WTC11 (cell line): ENCODE data around the gene HYOU1. TPM values are rescaled to one million over a fixed set of nuclear protein-coding genes. Genes with fewer than 3 reads are reported as not detected.

Source experiments
- ATAC-seq: fragments of 200-7000 bp; cut with Tn5 transposase; 2 replicates; pipeline ENCODE4 v1.10.0; 2021; ENCODE audit warnings: mild to moderate bottlenecking, moderate library complexity
- CTCF ChIA-PET: fragments of 300-600 bp; sonication (Branson Sonifier 250); formaldehyde crosslinking; loops from one replicate; lab custom pipeline; 2021; ENCODE audit warnings: antibody characterized with exemption; lab: Charles Lee
- POLR2A ChIA-PET: fragments of 350-600 bp; sonication (Branson Sonifier 250); formaldehyde crosslinking; loops from one replicate; lab custom pipeline; 2021; ENCODE audit warnings: antibody characterized with exemption; lab: Charles Lee
- DNase-seq: peaks from one replicate; pipeline ENCODE4 v3.0.0; 2021; ENCODE audit warnings: low spot score
- H3K27ac Mint-ChIP-seq: 2 replicates; pipeline ENCODE4 v1.8.0; 2021; ENCODE audit warnings: mixed read lengths
- H3K27me3 Mint-ChIP-seq: 2 replicates; pipeline ENCODE4 v1.8.0; 2021; ENCODE audit warnings: low read depth, mild to moderate bottlenecking, moderate library complexity, mixed read lengths
- H3K36me3 Mint-ChIP-seq: 2 replicates; pipeline ENCODE4 v1.8.0; 2021; ENCODE audit warnings: mixed read lengths
- H3K4me1 Mint-ChIP-seq: 2 replicates; pipeline ENCODE4 v1.8.0; 2022; ENCODE audit warnings: mixed read lengths
- H3K4me3 Mint-ChIP-seq: 2 replicates; pipeline ENCODE4 v1.8.0; 2021; ENCODE audit warnings: mild to moderate bottlenecking, moderate library complexity, mixed read lengths
- H3K9me3 Mint-ChIP-seq: 2 replicates; pipeline ENCODE4 v1.8.0; 2021; ENCODE audit warnings: mixed read lengths
- AFF4 ChIP-seq: sonication (generic); formaldehyde crosslinking; IDR thresholded peaks from 2 replicates; pipeline ENCODE4 v1.8.1; 2023; ENCODE audit warnings: mild to moderate bottlenecking, missing genetic modification reagents, borderline replicate concordance
- ATF1 ChIP-seq: sonication (generic); formaldehyde crosslinking; IDR thresholded peaks from 2 replicates; pipeline ENCODE4 v1.8.1; 2023; ENCODE audit warnings: mild to moderate bottlenecking, moderate library complexity, missing genetic modification reagents
- ATF6 ChIP-seq: sonication (generic); formaldehyde crosslinking; IDR thresholded peaks from 2 replicates; pipeline ENCODE4 v1.8.1; 2023; ENCODE audit warnings: mild to moderate bottlenecking, missing genetic modification reagents
- CBFB ChIP-seq: sonication (generic); formaldehyde crosslinking; IDR thresholded peaks from 2 replicates; pipeline ENCODE4 v1.8.1; 2022; ENCODE audit warnings: mild to moderate bottlenecking, low read depth, missing genetic modification reagents
- ELF4 ChIP-seq: sonication (generic); formaldehyde crosslinking; IDR thresholded peaks from 2 replicates; pipeline ENCODE4 v1.8.1; 2022; ENCODE audit warnings: low read depth, mild to moderate bottlenecking, moderate library complexity, missing genetic modification reagents
- IRF2 ChIP-seq: sonication (generic); formaldehyde crosslinking; IDR thresholded peaks from 2 replicates; pipeline ENCODE4 v1.8.0; 2022; ENCODE audit warnings: low read depth, missing genetic modification reagents, borderline replicate concordance
- JAZF1 ChIP-seq: fragments of 250-450 bp; sonication (Bioruptor Pico); IDR thresholded peaks from 2 replicates; pipeline ENCODE4 v1.9.0; 2021; ENCODE audit warnings: moderate library complexity, mild to moderate bottlenecking, inconsistent platforms
- NFE2L1 ChIP-seq: sonication (generic); formaldehyde crosslinking; IDR thresholded peaks from 2 replicates; pipeline ENCODE4 v1.8.1; 2023; ENCODE audit warnings: missing genetic modification reagents
- NFYB ChIP-seq: sonication (generic); formaldehyde crosslinking; conservative IDR thresholded peaks from 2 replicates; pipeline ENCODE4 v1.8.0; 2022; ENCODE audit warnings: low read depth, missing genetic modification reagents
- PRRX2 ChIP-seq: fragments of 250-450 bp; sonication (Bioruptor Pico); IDR thresholded peaks from 2 replicates; pipeline ENCODE4 v1.8.0; 2021; ENCODE audit warnings: mild to moderate bottlenecking
- USF1 ChIP-seq: sonication (generic); formaldehyde crosslinking; IDR thresholded peaks from 2 replicates; pipeline ENCODE4 v1.8.0; 2022; ENCODE audit warnings: mild to moderate bottlenecking, missing genetic modification reagents
- ZNF232 ChIP-seq: sonication (generic); formaldehyde crosslinking; IDR thresholded peaks from 2 replicates; pipeline ENCODE4 v1.8.0; 2022; ENCODE audit warnings: mild to moderate bottlenecking, missing genetic modification reagents
- total RNA-seq: library from RNA; stranded (reverse); gene quantifications from 3 replicates; pipeline ENCODE4 v1.2.3, GENCODE V29; 2021
- TF ChIP-seq, protein P1 (sequence below): sonication (generic); formaldehyde crosslinking; IDR thresholded peaks from 2 replicates; pipeline ENCODE4 v1.8.0; 2023; ENCODE audit warnings: missing genetic modification reagents, mild to moderate bottlenecking, borderline replicate concordance
- TF ChIP-seq, protein P2 (sequence below): sonication (generic); formaldehyde crosslinking; IDR thresholded peaks from 2 replicates; pipeline ENCODE4 v1.8.0; 2022; ENCODE audit warnings: missing genetic modification reagents

Gene HYOU1
- total RNA-seq, 1 experiment from 2014 or later, result 276 TPM

DNA sequence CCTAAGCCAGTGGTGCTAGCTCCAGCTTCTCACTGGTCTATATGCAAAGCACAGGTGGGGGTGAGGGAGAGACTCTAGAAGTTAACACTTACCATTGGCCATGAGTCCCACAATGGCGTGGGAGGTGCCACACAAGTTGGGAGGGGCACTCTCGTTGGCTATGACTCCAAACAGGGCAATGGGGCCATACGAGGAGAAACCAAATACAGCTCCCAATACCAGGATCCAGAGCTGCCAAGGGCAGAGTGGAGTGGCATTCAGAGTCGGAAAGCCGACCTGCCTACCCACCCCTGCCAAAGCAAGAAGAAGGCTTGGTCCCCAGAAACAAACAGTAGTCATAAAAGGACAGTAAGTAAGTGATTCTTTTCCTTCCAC lies 31.9 kb downstream of the HYOU1 start (continued):
- TF ChIP-seq, protein P1, sequence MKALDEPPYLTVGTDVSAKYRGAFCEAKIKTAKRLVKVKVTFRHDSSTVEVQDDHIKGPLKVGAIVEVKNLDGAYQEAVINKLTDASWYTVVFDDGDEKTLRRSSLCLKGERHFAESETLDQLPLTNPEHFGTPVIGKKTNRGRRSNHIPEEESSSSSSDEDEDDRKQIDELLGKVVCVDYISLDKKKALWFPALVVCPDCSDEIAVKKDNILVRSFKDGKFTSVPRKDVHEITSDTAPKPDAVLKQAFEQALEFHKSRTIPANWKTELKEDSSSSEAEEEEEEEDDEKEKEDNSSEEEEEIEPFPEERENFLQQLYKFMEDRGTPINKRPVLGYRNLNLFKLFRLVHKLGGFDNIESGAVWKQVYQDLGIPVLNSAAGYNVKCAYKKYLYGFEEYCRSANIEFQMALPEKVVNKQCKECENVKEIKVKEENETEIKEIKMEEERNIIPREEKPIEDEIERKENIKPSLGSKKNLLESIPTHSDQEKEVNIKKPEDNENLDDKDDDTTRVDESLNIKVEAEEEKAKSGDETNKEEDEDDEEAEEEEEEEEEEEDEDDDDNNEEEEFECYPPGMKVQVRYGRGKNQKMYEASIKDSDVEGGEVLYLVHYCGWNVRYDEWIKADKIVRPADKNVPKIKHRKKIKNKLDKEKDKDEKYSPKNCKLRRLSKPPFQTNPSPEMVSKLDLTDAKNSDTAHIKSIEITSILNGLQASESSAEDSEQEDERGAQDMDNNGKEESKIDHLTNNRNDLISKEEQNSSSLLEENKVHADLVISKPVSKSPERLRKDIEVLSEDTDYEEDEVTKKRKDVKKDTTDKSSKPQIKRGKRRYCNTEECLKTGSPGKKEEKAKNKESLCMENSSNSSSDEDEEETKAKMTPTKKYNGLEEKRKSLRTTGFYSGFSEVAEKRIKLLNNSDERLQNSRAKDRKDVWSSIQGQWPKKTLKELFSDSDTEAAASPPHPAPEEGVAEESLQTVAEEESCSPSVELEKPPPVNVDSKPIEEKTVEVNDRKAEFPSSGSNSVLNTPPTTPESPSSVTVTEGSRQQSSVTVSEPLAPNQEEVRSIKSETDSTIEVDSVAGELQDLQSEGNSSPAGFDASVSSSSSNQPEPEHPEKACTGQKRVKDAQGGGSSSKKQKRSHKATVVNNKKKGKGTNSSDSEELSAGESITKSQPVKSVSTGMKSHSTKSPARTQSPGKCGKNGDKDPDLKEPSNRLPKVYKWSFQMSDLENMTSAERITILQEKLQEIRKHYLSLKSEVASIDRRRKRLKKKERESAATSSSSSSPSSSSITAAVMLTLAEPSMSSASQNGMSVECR (CRISPR knock-in tag), result no peak
- TF ChIP-seq ATF6 (CRISPR knock-in tag) (no peak), PRRX2 (CRISPR knock-in tag) (no peak), NFE2L1 (CRISPR knock-in tag) (no peak), JAZF1 (CRISPR knock-in tag) (no peak), CBFB (CRISPR knock-in tag) (no peak), ATF1 (CRISPR knock-in tag) (no peak), ZNF232 (CRISPR knock-in tag) (no peak), USF1 (no peak), ELF4 (CRISPR knock-in tag) (no peak)

DNA sequence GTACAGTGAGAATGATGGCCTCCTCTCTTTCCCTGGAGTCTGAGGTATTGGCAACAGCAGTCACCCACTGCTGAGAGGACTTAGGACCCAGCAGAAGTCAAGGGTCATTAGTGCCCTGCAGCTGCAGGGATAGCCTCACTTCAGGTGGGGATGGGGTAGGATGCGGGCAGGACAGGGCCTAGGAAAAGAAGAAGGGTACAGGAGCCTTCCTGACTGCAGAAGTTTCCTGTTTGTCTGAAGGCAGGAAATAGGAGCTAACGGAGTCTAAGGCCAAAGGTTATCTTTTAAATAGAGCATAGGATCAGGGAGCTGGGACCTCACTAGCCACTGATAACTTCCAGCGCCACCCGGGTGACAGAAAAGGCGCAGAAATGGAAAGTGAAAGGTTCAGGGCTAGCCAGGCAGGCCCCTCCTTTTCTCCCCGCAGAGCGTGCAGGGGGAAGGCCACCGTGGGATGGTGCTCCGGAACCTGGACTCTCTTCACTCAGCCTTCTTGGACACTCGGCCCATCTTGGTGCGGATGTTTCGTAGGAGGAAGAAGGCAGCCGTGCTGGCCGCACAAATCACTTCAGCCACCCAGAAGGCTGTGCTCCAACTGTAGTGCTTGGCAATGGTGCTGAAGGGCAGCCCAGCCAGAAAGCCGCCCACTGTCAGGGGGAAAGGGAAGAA lies 32.4 kb downstream of the HYOU1 start:
- Mint-ChIP-seq H3K4me3 (no peak overlapping the region), H3K27ac (no peak overlapping the region), H3K4me1 (peaks cover 20% of the 10 kb centered on the region), H3K27me3 (no peaks in the 10 kb centered on the region), H3K36me3 (peaks cover 60% of the 10 kb centered on the region), H3K9me3 (no peaks in the 10 kb centered on the region)
- ATAC-seq, result peak; percentile 11; the same call in 1 of the 2 replicates
- ChIA-PET POLR2A (no interaction called here), CTCF (interaction anchor here (0.5 to 0.7 kb wide), 3 partner anchors 11 to 120 kb away, joined by 3 to 6 read pairs (median 3); no protein-coding TSS in a partner anchor)
- TF ChIP-seq AFF4, result no peak
- no peak for TF ChIP-seq NFYB
- no peak for DNase-seq

DNA sequence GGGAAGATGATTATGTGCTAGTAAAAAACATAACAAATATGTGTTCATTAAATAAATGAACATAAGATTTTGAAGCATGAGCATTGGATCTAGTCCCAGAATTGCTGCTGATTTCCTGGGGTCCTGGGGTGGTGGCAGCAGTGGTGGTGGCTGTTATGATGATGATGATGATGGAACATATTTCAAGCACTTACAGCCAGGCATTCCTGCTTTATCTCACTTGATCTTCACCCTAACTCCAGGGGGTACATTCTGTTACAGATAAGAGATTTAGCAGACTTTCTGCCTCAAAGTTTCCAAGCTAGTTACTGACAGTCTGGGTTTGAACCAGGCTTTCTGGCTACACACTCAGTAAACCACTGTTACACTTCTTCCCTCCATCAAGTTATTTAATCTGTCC lies 33.3 kb downstream of the HYOU1 start:
- CTCF ChIA-PET, result interaction anchor here (0.6 to 0.7 kb wide), 2 partner anchors 96 to 121 kb away, joined by 3 read pairs; no protein-coding TSS in a partner anchor
- Mint-ChIP-seq H3K9me3 (no peaks in the 10 kb centered on the region), H3K4me3 (no peak overlapping the region), H3K36me3 (peaks cover 56% of the 10 kb centered on the region), H3K27me3 (no peaks in the 10 kb centered on the region), H3K27ac (peak overlapping the region; percentile 17; the same call in 1 of the 2 replicates), H3K4me1 (peaks cover 13% of the 10 kb centered on the region)
- POLR2A ChIA-PET, result no interaction called here
- ATAC-seq, result no peak
- no peak for DNase-seq
- TF ChIP-seq, protein P2, sequence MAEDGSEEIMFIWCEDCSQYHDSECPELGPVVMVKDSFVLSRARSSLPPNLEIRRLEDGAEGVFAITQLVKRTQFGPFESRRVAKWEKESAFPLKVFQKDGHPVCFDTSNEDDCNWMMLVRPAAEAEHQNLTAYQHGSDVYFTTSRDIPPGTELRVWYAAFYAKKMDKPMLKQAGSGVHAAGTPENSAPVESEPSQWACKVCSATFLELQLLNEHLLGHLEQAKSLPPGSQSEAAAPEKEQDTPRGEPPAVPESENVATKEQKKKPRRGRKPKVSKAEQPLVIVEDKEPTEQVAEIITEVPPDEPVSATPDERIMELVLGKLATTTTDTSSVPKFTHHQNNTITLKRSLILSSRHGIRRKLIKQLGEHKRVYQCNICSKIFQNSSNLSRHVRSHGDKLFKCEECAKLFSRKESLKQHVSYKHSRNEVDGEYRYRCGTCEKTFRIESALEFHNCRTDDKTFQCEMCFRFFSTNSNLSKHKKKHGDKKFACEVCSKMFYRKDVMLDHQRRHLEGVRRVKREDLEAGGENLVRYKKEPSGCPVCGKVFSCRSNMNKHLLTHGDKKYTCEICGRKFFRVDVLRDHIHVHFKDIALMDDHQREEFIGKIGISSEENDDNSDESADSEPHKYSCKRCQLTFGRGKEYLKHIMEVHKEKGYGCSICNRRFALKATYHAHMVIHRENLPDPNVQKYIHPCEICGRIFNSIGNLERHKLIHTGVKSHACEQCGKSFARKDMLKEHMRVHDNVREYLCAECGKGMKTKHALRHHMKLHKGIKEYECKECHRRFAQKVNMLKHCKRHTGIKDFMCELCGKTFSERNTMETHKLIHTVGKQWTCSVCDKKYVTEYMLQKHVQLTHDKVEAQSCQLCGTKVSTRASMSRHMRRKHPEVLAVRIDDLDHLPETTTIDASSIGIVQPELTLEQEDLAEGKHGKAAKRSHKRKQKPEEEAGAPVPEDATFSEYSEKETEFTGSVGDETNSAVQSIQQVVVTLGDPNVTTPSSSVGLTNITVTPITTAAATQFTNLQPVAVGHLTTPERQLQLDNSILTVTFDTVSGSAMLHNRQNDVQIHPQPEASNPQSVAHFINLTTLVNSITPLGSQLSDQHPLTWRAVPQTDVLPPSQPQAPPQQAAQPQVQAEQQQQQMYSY (CRISPR knock-in tag), result no peak
- no peak for TF ChIP-seq AFF4
- TF ChIP-seq IRF2, result no peak
